GM10248 (cell line): Measurements from ENCODE around the gene CIROP.

ENCODE experiments used
- CTCF ChIA-PET: fragments of 300-600 bp; sonication (Branson Sonifier 250); formaldehyde crosslinking; extraction: SDS; loops from one replicate; lab custom pipeline; 2021; ENCODE audit warnings: antibody characterized with exemption; lab: Yijun Ruan, JAX
- POLR2A ChIA-PET: fragments of 350-650 bp; sonication (Branson Sonifier 250); formaldehyde crosslinking; extraction: SDS; loops from one replicate; lab custom pipeline; 2020; ENCODE audit warnings: antibody characterized with exemption; lab: Yijun Ruan, JAX
- DNase-seq: peaks from one replicate; pipeline ENCODE4 v3.0.0; 2012; ENCODE audit errors: extremely low spot score
- TF ChIP-seq, protein P1 (sequence below): IDR thresholded peaks from 2 replicates; pipeline ENCODE4 v1.5.1; 2012; ENCODE audit warnings: mild to moderate bottlenecking, low read depth; ENCODE audit errors: extremely low read depth, missing control alignments, control extremely low read depth

The CIROP gene

GRCh38 chr14:23066855-23067744, 37.7 kb downstream of the CIROP start:
- CTCF ChIA-PET: interaction anchor here (1.6 to 24.2 kb wide), 11 partner anchors 10 to 125 kb away, joined by 3 to 834 read pairs (median 27); partner anchors contain the start of genes ACIN1, AJUBA, C14orf119 and CDH24
- TF ChIP-seq, protein P1, sequence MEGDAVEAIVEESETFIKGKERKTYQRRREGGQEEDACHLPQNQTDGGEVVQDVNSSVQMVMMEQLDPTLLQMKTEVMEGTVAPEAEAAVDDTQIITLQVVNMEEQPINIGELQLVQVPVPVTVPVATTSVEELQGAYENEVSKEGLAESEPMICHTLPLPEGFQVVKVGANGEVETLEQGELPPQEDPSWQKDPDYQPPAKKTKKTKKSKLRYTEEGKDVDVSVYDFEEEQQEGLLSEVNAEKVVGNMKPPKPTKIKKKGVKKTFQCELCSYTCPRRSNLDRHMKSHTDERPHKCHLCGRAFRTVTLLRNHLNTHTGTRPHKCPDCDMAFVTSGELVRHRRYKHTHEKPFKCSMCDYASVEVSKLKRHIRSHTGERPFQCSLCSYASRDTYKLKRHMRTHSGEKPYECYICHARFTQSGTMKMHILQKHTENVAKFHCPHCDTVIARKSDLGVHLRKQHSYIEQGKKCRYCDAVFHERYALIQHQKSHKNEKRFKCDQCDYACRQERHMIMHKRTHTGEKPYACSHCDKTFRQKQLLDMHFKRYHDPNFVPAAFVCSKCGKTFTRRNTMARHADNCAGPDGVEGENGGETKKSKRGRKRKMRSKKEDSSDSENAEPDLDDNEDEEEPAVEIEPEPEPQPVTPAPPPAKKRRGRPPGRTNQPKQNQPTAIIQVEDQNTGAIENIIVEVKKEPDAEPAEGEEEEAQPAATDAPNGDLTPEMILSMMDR: no peak
- no peak for DNase-seq
- POLR2A ChIA-PET: no interaction called here

GRCh38 chr14:23066368-23066767, 38.4 kb downstream of the CIROP start:
- no peak for DNase-seq
- ChIA-PET CTCF (interaction anchor here (1.3 to 24.2 kb wide), 6 partner anchors 9 to 94 kb away, joined by 3 to 834 read pairs (median 18); partner anchors contain the start of genes AJUBA and CDH24), POLR2A (no interaction called here)
- TF ChIP-seq, protein P1: no peak

DNA sequence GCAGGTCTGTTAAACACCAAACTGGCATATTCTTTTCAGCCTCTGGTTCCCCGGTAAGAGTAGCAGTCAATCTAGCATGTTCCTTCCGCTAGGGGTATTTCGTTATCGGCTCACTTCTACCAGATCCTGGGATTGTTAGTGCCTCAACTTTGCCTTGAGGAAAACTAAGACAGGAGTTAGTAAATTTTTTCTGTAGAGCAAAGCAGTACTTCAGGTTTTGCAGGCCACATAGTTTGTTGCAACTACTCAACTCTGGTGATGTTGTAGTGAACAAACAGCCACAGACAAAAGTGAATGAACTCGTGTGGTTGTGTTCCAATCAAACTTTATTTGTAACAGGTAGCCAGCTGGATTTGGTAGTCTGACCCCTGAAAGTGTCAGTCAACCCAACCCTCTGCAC, 41.2 kb downstream of the CIROP start:
- TF ChIP-seq, protein P1: no peak
- CTCF ChIA-PET: interaction anchor here (1.1 to 24.2 kb wide), 7 partner anchors 8 to 133 kb away, joined by 3 to 834 read pairs (median 4); partner anchors contain the start of gene AJUBA
- POLR2A ChIA-PET: interaction anchor here (0.5 kb wide), 1 partner anchor 1620 kb away, joined by 5 read pairs; no protein-coding TSS in a partner anchor
- no peak for DNase-seq

DNA sequence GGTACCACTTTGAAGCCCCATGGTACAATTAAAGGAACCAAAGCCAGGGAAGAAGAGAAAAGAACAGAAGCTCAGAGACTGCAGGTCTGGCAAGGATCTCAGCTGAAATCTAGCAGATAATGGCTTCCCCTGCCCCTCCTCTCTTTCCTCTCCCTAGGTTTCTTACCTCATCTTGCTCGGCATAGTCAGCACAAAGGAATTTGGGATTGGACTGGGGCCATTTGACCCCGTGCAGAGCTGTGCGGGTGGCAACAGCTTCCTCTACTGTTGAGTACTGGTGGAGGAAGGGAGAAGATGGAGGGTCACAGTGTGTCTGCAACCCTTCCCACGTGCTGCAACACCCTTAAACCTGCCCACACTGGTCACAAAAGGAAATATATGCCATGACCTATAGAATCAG, 42.8 kb downstream of the CIROP start:
- ChIA-PET POLR2A (interaction anchor here (0.6 kb wide), 1 partner anchor 31 kb away, joined by 4 read pairs; no protein-coding TSS in a partner anchor), CTCF (interaction anchor here (1.0 to 24.2 kb wide), 8 partner anchors 9 to 492 kb away, joined by 3 to 834 read pairs (median 8); partner anchors contain the start of genes AJUBA and PRMT5)
- TF ChIP-seq, protein P1: no peak
- no peak for DNase-seq

GRCh38 chr14:23060536-23061260, 44.1 kb downstream of the CIROP start:
- DNase-seq: no peak
- ChIA-PET CTCF (interaction anchor here (1.1 to 24.2 kb wide), 11 partner anchors 7 to 262 kb away, joined by 3 to 834 read pairs (median 50); partner anchors contain the start of genes AJUBA, PRMT5 and PSMB11), POLR2A (interaction anchor here (0.6 kb wide), 1 partner anchor 10 kb away, joined by 4 read pairs; no protein-coding TSS in a partner anchor)
- TF ChIP-seq, protein P1: no peak
